ENCODE data around the gene TMEM42. TPM values are rescaled to one million over a fixed set of nuclear protein-coding genes. Genes with fewer than 3 reads are reported as not detected.

TMEM42 gene
- total RNA-seq, 1 donor from 2014 or later: 9.6 TPM

- no peaks in the 10 kb centered on the region for H3K27me3 Mint-ChIP-seq (ENCODE audit: unreplicated experiment)
- H3K4me1 Mint-ChIP-seq (ENCODE audit: low read depth, unreplicated experiment): no peaks in the 10 kb centered on the region
- no peak overlapping the region for H3K4me3 Mint-ChIP-seq (ENCODE audit: unreplicated experiment)
- H3K27ac Mint-ChIP-seq (ENCODE audit: unreplicated experiment): no peak overlapping the region
- no peaks in the 10 kb centered on the region for H3K36me3 Mint-ChIP-seq (ENCODE audit: unreplicated experiment)
- no peak for DNase-seq
- no peaks in the 10 kb centered on the region for H3K9me3 Mint-ChIP-seq (ENCODE audit: unreplicated experiment)
- no peak for TF ChIP-seq CTCF (IDR thresholded peaks at IDR 0.05; ENCODE audit: partially characterized antibody, unreplicated experiment)
These were observed 38.1 kb downstream of the TMEM42 start for GRCh38 chr3:44899683-44900367.

DNA sequence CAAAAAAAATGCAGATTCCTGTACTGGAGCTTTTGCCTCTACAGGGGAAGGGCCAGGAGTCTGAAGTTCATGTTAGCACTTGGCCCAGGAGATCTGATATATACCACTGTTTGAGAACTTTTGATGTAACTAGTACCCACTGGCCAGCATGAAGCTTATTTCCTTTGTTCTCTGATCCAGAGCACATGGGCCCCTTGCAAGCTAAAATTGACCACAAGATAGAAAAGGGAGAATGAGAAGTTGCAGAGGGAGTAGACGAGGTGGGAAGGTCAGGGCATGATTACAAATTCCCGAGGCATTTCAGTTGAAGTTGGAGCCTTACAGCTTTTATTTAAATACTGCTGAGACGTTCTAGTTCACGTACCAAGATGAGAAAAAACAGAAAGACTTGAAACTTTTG is 40.9 kb downstream of the TMEM42 start:
- Mint-ChIP-seq H3K36me3 (ENCODE audit: unreplicated experiment) (no peaks in the 10 kb centered on the region), H3K27ac (ENCODE audit: unreplicated experiment) (no peak overlapping the region), H3K4me1 (ENCODE audit: low read depth, unreplicated experiment) (no peaks in the 10 kb centered on the region), H3K27me3 (ENCODE audit: unreplicated experiment) (no peaks in the 10 kb centered on the region), H3K9me3 (ENCODE audit: unreplicated experiment) (no peaks in the 10 kb centered on the region), H3K4me3 (ENCODE audit: unreplicated experiment) (no peak overlapping the region)
- TF ChIP-seq CTCF (IDR thresholded peaks at IDR 0.05; ENCODE audit: partially characterized antibody, unreplicated experiment): no peak
- DNase-seq: no peak

DNA sequence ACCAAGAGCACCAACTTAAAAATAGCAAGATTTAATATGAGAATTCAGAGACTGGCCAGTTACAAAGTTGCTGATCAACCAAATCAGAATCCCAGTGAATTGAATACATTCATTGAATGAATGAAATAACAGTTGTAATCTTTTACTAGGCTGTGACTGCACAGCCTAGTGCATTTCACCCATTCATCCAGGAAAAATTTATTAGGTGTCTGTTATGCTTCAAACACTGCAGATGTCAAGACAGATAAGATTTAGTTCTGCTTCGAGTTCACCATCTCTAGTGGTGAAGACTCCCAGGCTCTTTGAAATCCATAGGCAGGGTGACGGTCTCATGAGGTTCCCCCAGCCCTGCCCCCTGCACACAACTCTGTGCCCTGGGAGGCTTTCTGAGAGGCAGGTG is 41.6 kb downstream of the TMEM42 start:
- TF ChIP-seq CTCF (IDR thresholded peaks at IDR 0.05; ENCODE audit: partially characterized antibody, unreplicated experiment): no peak
- no peak for DNase-seq
- H3K4me1 Mint-ChIP-seq (ENCODE audit: low read depth, unreplicated experiment): no peaks in the 10 kb centered on the region
- no peak overlapping the region for H3K27ac Mint-ChIP-seq (ENCODE audit: unreplicated experiment)
- H3K9me3 Mint-ChIP-seq (ENCODE audit: unreplicated experiment): no peaks in the 10 kb centered on the region
- H3K4me3 Mint-ChIP-seq (ENCODE audit: unreplicated experiment): no peak overlapping the region
- H3K36me3 Mint-ChIP-seq (ENCODE audit: unreplicated experiment): no peaks in the 10 kb centered on the region
- no peaks in the 10 kb centered on the region for H3K27me3 Mint-ChIP-seq (ENCODE audit: unreplicated experiment)

- H3K4me3 Mint-ChIP-seq (ENCODE audit: unreplicated experiment): no peak overlapping the region
- H3K4me1 Mint-ChIP-seq (ENCODE audit: low read depth, unreplicated experiment): no peaks in the 10 kb centered on the region
- H3K9me3 Mint-ChIP-seq (ENCODE audit: unreplicated experiment): no peaks in the 10 kb centered on the region
- no peak overlapping the region for H3K27ac Mint-ChIP-seq (ENCODE audit: unreplicated experiment)
- TF ChIP-seq CTCF (IDR thresholded peaks at IDR 0.05; ENCODE audit: partially characterized antibody, unreplicated experiment): no peak
- no peaks in the 10 kb centered on the region for H3K36me3 Mint-ChIP-seq (ENCODE audit: unreplicated experiment)
- no peaks in the 10 kb centered on the region for H3K27me3 Mint-ChIP-seq (ENCODE audit: unreplicated experiment)
- no peak for DNase-seq
These were observed 42.0 kb downstream of the TMEM42 start for GRCh38 chr3:44903751-44904150.

- Mint-ChIP-seq H3K27me3 (ENCODE audit: unreplicated experiment) (no peaks in the 10 kb centered on the region), H3K36me3 (ENCODE audit: unreplicated experiment) (no peaks in the 10 kb centered on the region), H3K9me3 (ENCODE audit: unreplicated experiment) (peaks cover 2% of the 10 kb centered on the region), H3K4me3 (ENCODE audit: unreplicated experiment) (no peak overlapping the region), H3K27ac (ENCODE audit: unreplicated experiment) (no peak overlapping the region), H3K4me1 (ENCODE audit: low read depth, unreplicated experiment) (no peaks in the 10 kb centered on the region)
- TF ChIP-seq CTCF (IDR thresholded peaks at IDR 0.05; ENCODE audit: partially characterized antibody, unreplicated experiment): no peak
- no peak for DNase-seq
These were observed 43.9 kb downstream of the TMEM42 start for GRCh38 chr3:44905446-44906157.

All from glutamatergic neuron (in vitro differentiated cells).